PC-9 (cell line): ENCODE measurements around the gene TBC1D14.

Experiments
- EZH2 ChIP-seq: fragments of 200-600 bp; sonication (generic); IDR thresholded peaks from 2 replicates; pipeline ENCODE4 v1.8.0; 2017; ENCODE audit warnings: antibody characterized with exemption, low read depth
- TF ChIP-seq, protein P1 (sequence below): fragments of 200-600 bp; sonication (generic); conservative IDR thresholded peaks from 2 replicates; pipeline ENCODE4 v1.6.1; 2017; ENCODE audit warnings: mixed run types, antibody characterized with exemption, mild to moderate bottlenecking, moderate library complexity

GRCh38 chr4:7045553-7045952 is 135.9 kb downstream of the TBC1D14 start:
- TF ChIP-seq EZH2: no peak
- TF ChIP-seq, protein P1, sequence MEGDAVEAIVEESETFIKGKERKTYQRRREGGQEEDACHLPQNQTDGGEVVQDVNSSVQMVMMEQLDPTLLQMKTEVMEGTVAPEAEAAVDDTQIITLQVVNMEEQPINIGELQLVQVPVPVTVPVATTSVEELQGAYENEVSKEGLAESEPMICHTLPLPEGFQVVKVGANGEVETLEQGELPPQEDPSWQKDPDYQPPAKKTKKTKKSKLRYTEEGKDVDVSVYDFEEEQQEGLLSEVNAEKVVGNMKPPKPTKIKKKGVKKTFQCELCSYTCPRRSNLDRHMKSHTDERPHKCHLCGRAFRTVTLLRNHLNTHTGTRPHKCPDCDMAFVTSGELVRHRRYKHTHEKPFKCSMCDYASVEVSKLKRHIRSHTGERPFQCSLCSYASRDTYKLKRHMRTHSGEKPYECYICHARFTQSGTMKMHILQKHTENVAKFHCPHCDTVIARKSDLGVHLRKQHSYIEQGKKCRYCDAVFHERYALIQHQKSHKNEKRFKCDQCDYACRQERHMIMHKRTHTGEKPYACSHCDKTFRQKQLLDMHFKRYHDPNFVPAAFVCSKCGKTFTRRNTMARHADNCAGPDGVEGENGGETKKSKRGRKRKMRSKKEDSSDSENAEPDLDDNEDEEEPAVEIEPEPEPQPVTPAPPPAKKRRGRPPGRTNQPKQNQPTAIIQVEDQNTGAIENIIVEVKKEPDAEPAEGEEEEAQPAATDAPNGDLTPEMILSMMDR: no peak
